ENCODE results near the gene PTAFR. TPM values are rescaled to one million over a fixed set of nuclear protein-coding genes. Genes with fewer than 3 reads are reported as not detected.

PTAFR gene
- polyA plus RNA-seq, 5 donors = 2.1 to 2.8 (median 2.7) TPM

DNA sequence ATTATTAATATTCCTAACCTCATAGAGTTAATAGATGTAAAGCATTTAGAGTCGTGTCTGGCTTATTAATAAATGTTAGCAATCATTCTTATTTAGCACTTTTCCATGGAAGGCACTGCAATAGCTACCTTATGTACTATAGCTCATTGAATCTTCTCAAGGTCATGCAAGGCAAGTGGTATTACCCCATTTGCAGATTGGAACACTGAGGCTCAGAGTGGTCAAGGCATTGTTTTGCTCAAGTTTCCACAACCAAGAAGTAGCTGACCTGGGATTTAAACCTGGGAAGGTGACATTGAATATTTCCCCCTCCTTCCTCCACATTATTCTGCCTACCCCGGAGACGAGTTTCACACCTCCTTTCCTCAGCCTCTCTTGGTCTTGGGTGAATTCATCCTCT is 50.3 kb downstream of the PTAFR start:
- no peak for DNase-seq

DNA sequence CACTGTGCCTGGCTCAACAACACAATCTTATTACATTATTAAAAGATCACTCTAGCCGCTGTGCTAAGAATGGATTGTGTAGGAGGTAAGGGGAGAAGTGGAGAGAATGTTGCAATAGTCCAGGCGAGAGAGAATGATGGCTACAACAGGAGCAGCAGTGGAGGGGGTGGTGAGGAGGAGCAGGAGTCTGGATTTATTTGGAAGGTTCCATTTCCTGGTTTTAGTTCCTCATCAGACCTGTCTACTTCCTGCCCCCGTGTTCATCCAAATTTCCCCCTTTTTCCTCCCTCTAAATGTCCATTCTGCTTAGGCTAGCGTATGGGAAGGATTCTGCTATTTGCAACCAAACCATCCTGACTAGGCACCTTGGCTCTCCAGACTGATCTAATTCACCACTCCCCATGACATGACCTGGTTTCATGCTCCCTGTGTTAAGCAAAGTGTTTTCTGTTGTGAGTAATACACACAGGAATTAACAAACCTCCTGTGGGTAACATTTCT is 53.0 kb downstream of the PTAFR start:
- DNase-seq = no peak

DNA sequence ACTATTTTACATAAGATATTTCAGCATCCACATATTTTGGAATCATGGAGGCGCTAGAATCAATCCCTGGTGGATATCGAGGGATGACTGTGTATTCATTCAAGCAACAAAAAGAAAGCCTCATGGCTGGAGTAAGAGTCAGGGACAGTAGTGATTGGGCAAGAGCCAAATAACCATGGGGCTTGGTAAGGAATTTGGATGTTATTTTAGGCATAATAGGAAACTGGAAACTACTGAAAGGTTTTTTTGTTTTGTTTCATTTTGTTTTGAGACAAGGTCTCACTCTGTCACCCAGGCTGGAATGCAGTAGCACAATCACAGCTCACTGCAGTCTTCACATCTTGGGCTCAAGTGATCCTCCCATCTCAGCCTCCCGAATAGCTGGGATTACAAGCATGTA is 54.3 kb downstream of the PTAFR start:
- no peak for DNase-seq

DNA sequence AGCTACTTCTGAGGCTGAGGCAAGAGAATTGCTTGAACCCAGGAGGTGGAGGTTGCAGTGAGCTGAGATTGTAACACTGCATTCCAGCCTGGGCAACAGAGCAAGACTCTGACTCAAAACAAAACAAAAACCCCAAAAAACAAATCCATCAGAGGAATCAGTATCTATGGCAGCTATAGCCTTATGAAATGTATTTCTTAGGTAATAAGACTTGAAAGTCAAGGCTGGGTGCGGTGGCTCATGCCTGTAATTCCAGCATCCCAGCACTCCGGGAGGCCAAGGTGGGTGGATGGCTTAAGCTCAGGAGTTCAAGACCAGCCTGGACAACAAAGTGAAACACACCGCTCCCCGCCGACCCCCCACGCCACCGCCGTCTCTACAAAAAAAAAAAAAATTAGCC is 56.9 kb downstream of the PTAFR start:
- DNase-seq = no peak

DNA sequence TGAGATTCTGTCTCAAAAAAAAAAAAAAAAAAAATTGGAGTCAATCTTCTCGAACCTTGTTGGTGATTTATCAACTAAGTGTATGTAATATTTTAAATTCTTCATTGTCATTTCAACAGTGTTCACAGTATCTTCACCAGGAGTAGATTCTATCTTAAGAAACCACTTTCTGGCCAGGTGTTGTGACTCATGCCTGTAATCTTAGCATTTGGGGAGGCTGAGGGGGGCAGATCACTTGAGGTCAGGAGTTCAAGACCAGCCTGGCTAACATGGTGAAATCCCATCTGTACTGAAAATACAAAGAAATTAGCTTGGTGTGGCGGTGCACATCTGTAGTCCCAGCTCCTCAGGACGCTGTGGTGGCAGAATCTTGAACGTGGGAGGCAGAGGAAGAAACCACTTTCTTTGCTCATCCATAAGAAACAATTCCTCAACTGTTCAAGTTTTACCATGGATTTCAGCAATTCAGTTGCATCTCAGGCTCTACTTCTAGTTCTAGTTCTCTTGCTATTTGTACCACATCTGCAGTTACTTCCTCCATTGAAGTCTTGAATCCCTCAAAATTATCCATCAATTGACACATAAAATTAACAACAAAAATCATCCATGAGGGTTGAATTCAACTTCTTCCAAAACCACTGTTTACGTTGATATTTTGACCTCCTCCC is 57.7 kb downstream of the PTAFR start:
- no peak for DNase-seq

DNA sequence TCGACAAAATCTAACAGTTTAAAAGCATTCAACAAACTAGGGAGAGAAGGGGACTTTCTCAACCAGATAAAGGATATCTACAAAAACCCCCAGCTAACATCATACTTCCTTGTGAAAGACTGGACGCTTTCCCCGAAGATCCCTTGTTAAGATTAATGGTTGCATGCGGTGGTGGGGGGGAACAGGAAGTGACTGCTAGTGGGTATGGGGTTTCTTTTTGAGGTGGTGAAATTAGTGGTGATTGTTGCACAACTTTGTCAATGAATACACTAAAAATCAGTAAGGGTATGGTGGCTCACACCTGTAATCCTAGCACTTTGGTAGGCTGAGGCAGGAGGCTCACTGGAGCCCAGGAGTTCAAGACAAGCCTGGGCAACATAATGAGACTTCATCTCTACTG is 61.2 kb downstream of the PTAFR start:
- DNase-seq = no peak

DNA sequence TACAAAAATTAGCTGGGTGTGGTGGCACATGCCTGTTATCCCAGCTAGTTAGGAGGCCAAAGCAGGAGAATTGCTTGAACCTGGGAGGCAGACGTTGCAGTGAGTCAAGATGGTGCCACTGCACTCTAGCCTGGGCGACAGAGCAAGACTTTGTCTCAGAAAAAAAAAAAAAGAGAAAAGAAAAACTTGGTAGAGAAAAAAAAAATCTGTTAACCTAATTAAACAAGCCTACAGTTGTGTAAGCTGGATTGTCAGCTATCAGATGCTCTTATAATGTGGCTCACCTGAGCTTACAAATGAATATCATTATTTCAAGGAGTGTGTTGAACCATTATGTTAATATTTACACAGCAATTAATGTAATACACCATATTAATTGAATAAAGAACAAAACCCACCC is 61.6 kb downstream of the PTAFR start:
- DNase-seq = no peak

DNA sequence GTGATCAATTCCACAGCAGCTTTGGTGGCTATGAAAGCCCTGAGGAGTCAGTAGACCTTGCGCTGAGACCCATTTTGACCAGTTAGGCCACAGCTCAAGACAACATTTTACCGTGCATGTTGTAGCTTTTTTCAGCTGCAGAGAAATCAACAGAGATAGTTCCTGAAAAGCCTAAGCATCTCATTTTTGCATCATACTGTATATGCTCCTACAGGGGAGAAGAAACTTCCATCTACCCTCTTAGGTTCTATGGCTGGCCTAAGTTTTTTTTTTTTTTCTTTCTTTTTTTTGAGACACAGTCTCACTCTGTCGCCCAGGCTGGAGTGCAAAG is 63.3 kb downstream of the PTAFR start:
- no peak for DNase-seq

DNA sequence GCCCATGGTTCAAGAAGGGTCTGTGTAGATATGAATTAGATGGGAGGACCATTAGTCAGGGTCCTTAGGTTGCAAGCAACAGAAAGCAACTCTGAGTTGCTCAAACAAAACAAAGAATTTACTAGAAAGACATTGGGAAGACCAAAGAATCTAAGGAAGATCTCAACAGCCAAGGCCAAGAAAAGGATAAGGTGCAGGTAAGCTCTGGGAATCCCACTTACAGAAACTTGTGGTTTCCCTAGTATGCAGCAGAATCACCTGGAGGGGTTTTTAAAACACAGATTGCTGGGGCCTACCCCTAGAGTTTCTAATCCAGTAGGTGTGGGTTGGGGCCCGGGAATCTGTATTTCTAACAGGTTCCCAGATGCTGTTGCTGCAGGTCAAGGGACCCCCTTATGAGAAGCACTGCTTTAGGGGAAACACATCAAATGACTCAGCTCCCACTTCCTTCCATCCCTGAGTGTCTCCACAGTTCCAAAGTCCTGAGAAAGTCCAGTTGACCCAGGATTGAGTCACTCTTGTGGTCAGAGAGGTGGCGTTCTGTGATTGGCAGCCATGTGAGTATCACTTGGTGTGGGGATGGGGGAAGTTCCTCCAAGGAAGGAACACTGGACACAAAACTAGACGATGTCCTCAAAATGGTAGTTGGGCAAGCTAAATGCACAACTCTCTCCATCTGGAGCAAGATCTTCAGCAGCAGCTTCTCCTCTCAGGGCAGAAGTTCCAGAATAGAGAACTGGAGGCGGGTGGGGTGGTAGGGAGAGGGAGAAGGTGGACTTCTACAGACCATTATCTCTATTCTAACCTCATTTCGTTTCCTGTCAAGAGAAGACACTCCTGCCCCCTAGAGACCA is 63.9 kb downstream of the PTAFR start:
- DNase-seq = no peak

DNA sequence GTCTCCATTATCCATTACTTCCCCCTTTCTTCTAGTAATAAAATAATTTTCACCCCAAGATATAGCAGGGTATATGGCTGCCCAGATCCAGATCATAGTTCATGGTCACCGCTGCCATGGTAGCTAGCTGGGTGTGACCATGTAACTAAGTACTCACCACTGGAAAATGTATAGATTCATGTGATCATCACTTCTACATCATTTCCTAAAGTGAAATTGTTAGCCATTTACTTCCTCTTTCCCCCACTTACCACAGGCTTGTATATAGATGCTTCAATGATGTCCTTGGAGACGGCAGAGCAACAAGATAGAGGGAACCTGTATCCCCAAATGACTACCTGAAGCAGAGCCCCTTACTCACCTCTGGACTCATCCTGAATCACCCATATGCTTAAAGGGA is 65.3 kb downstream of the PTAFR start:
- no peak for DNase-seq

DNA sequence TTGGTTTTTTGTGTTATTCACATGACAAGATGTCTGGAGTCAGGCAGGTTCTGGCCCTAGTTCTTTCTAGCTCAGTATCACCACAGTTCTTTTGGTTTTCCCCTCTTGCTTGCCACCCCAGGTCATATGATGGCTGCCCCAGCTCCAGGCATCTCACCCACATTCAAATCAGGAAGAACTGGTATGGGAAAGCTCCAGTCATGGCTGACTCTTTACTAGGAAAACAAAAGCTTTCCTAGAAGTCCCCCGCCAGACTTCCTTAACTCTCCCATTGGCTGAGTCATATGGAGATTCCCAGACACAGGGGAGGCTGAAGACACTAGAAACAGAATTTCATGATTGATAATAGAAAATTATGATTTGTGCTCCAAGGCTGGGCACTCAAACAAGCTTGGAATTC is 65.9 kb downstream of the PTAFR start:
- DNase-seq = no peak

DNA sequence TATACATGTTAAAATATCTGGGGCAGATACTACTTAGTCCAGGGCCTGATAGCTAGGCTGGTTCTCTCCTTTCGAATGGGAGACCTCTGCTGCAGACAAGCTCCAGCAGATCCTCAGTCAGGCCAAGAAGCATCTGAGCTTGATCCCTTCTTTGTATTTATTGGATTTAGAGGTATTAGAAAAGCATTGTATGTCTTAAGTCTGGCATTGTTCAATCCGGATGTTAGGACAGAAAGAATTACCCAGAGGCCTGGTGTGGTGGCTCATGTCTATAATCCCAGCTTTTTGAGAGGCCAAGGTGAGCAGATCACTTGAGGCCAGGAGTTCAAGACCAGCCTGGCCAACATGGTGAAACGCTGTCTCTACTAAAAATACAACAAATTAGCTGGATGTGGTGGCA is 66.9 kb downstream of the PTAFR start:
- no peak for DNase-seq

DNA sequence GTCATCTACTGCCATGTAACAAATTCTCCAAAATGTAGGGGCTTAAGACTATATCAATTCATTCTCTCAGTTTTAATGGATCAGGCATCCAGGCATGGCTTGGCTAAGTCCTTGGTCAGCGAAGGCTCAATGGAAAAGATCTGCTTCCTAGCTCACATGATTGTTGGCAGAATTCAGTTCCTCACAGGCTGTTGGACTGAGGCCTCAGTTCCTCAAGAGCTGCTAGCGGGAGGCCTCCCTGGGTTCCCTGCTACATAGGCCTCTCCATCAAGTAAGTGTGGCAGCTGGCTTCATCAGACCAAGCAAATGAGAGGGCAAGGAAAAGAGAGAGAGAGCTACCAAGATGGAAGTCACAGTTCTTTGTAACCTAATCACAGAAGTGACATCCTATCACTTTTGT is 68.5 kb downstream of the PTAFR start:
- DNase-seq = no peak

DNA sequence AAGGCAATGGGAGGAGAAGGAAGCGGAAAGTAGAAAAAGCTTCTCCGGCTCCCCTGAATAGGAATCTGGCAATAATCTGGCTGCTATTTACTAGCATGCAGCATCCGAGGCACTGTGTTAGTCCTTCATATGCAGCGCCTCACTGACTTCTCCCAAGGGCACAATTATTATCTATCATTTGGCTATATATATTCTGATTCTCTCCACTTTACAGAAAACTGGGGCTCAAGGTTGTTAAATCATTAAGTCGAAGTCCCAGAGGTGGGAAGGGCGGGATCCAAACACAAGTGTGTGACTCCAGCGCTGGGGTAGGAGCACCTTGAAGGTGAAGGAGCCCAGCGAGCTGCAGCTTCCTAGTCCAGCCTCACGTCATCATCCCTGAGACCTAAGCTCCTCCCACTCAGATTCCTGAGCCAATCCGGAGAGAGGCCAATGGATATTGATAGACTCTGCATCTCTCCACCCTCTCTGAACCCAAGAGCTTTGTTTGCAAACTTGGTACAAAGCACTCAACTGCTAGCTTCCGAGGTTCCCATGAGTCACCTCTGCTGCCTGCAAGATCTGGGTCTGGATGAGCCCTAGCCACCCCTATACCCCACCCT is 71.5 kb downstream of the PTAFR start:
- DNase-seq = peak in 1 of 2 donors; percentile 8

DNA sequence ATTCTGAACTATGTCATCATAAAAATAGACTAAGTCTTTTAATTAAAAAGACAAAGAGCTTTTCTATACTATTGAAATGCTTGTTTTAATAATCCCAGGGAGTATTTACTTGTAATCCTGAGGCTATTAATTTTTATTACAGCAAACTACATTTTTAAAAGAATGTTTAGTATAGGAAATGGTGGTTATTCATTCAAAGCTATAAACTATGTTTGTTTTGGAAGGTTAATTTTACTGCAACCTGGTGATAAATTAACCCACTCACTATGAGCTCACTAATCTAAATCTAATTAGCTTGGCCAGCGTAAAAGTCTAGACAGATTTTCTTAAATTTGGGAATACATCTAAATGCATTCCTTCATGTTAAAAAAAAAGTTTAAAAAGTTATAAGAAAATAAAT is 74.3 kb downstream of the PTAFR start:
- no peak for DNase-seq

DNA sequence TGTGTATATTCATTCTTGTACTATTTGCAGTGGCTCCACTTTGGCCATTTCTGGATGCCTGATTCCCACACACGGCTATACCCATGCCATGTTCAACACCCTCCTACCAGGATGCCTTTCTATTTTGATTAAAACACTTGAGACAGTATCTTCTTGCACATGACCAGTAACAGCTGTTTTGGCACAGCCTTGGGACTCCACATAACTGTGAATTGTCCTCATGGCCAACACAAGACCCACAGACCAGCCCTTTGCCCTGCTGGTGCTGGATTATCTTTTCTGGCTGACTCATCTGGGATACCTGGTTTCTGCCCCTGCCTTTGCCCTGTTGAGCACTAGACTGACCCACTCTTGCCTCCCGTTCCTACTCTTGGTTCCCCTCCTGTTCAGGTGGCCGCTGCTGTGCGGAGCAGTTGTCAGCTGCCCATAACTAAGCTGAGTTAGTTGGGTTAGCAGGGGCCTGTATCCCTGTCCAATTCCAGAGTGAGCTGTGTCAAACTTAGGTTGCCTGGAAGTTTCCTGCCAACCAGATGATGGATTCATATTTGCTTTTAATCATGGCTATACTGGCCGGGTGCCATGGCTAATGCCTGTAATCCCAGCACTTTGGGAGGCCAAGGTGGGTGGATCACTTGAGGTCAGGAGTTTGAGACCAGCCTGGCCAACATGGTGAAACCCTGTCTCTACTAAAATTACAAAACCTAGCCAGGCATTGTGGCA is 77.3 kb downstream of the PTAFR start:
- no peak for DNase-seq

Other genes with a start within 250 kb of the PTAFR start
- 10 to 100 TPM; 10.9 to 15.8 (median 12.4) TPM for gene SMPDL3B, start 241.7 kb downstream of the PTAFR start, polyA plus RNA-seq (ENCODE audit: insufficient read depth in 1 of 5, insufficient read length in 5 of 5, low replicate concordance in 1 of 5)
- gene XKR8, start 216.7 kb downstream of the PTAFR start, polyA plus RNA-seq (ENCODE audit: insufficient read depth in 1 of 5, insufficient read length in 5 of 5, low replicate concordance in 1 of 5) = 10 to 100 TPM in 1 of 5 donors, 1 to 10 TPM in 4; 6.6 to 10.9 (median 8.1) TPM
- 10 to 100 TPM; 20.2 to 32.5 (median 29.4) TPM for gene EYA3, start 88.1 kb downstream of the PTAFR start, polyA plus RNA-seq (ENCODE audit: insufficient read depth in 1 of 5, insufficient read length in 5 of 5, low replicate concordance in 1 of 5)
- gene DNAJC8, start 56.3 kb upstream of the PTAFR start, polyA plus RNA-seq (ENCODE audit: insufficient read depth in 1 of 5, insufficient read length in 5 of 5, low replicate concordance in 1 of 5) = 100 to 1,000 TPM; 132 to 175 (median 147) TPM
- 100 to 1,000 TPM; 133 to 168 (median 159) TPM for gene ATP5IF1, start 59.4 kb upstream of the PTAFR start, polyA plus RNA-seq (ENCODE audit: insufficient read depth in 1 of 5, insufficient read length in 5 of 5, low replicate concordance in 1 of 5)
- gene SESN2, start 82.8 kb upstream of the PTAFR start, polyA plus RNA-seq (ENCODE audit: insufficient read depth in 1 of 5, insufficient read length in 5 of 5, low replicate concordance in 1 of 5) = 1 to 10 TPM; 4.4 to 7.9 (median 5.2) TPM
- gene MED18, start 152.3 kb upstream of the PTAFR start, polyA plus RNA-seq (ENCODE audit: insufficient read depth in 1 of 5, insufficient read length in 5 of 5, low replicate concordance in 1 of 5) = 10 to 100 TPM; 14.8 to 21.8 (median 15.4) TPM
- gene PHACTR4, start 193.1 kb upstream of the PTAFR start, polyA plus RNA-seq (ENCODE audit: insufficient read depth in 1 of 5, insufficient read length in 5 of 5, low replicate concordance in 1 of 5) = 10 to 100 TPM; 50.5 to 67.8 (median 65.1) TPM